GM19467 (cell line): ENCODE results near the gene HLA-DMB.
"Not testable (repeated sequence)": the region's sequence is repeated elsewhere in the genome, so short reads cannot be mapped to it uniquely, and the experiment has no call there.

Experiments
- ATAC-seq: cut with Tn5 transposase; IDR thresholded peaks from one replicate; pipeline ENCODE4 v1.9.1; 2021; ENCODE audit warnings: mild to moderate bottlenecking, moderate library complexity; ENCODE audit not compliant: unreplicated experiment

The HLA-DMB gene

DNA sequence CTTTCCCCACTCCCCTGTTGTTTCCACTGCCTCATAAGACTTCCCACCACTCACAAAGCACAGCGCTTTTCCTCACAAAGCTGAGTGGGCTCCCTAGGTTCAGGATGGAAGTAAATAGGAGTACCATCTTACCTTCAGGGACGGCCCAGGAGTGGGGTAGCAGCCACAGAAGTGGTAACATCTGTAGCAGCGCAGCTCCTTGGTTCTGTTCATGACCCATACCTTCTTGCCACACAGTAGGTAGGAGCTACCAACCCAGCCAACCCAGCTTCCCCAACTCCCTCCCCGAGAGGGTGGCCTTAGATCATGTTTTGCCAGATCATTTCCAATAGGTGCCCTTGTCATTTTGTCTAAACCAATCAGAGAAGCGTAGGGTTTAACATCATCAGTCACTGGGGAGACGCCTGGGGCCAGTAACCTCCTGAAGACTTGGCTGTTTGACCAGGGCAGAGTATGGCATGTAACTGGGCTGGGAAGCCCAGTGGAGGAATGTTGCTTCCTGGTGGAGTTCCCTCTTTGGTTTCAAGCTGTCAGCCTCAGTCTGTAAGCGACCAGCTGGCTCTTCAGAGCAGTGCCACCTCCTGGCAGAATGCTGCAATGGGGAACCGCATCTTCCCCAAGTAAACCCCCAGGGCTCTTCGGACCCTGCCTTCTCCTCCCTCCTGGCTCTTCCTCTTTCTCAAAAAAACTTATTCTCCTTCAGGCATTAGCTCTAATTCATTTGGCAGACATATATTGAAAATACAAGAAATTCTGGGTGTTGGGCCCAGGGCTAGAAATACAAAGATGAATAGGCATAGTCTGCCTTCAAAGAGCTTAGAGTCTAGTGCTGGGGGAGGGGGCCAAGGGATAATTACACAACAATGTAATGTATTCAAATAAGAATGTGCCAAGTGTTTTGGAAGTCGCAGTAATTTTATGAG lies 12.2 kb upstream of the HLA-DMB start, which contains the start of gene HLA-DMA:
TSS of gene HLA-DMA (minus strand) at position 281 of the 923 bp plus-strand sequence. CDS start at position 220, 61 bp downstream.
- peak; percentile 76 for ATAC-seq

GRCh38 chr6:32950449-32950848 lies 9.6 kb upstream of the HLA-DMB start:
- no peak for ATAC-seq

- no peak for ATAC-seq
These were observed 9.2 kb upstream of the HLA-DMB start for GRCh38 chr6:32950010-32950409.

DNA sequence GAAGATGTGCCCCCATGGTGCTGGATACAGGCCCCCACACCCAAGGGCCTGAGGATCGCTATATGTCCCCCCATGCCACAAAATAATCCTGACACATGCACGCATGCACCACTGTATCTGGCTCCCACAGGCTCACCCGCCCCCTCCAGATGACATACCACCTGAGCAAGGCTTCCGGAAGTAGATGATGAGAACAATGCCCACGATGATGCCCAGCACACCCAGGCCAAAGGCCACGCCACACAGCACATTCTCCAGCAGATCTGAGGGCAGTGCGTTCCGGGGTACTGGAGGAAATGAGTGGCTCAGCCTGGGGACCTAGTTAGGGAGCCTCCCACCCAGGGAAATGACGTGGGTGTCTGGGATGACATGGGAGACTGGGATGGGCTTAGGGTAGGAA lies 8.3 kb upstream of the HLA-DMB start:
- no peak for ATAC-seq

DNA sequence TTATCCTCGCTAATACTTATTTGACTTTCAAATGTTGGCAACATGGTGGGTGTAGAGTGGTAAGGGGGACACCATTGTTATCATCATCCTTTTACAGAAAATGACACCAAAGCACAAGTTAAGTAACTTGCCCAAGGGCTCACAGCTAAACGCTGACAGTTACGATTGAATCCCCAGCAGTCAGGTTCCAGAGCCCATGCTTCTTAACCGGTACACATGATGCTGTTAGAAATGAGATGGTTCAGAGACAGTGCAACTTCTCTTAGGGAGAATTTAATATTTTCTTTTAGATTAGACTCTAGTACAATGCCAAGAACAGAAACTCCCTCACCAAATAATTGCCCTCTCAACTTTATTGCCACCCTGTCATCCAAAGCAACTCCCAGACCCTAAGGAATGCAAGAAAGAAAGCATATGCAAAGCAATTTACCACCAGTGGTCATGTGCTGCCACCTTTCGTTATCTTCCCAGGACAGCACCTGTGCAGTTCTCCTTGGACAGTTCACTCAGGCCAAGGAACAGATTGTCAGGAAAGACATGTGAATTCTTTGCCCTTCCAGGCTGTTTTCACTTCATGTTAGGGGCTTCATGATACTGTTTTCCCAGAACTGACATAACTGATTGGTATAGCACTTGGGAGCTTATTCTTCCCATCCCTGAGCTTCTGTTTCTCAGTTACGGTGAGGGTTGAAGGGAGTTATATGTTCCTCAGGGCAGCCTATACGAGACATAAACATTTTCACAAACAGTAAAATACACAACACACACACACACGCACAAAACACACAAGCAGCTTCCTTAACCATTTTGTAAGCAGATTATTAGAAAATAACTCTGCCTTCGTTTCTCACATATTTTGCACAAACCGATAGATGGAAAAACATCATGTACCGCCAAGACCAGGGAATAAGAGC lies 7.0 kb upstream of the HLA-DMB start:
- ATAC-seq: no peak

DNA sequence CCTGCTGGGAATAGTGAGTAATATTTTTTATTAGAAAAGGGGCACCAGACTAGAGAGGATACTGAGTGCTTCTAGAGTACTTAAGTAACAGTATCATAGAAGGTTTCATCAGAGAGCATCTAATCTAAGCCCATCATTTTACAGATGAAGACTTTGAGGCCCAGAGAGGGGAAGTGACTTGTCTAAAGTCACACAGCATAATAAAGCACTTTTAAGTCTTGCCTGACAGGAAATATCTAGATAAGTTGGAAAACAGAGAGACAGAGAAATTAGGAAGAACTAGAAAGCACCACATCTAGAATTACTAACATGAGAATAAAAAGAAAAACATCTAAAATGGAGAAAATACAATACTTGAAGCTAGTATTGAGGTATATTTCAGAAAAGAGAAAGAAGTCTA lies 6.1 kb upstream of the HLA-DMB start:
- no peak for ATAC-seq

- no peak for ATAC-seq
These were observed 5.1 kb upstream of the HLA-DMB start for GRCh38 chr6:32945953-32946352.

GRCh38 chr6:32945108-32945760 lies 4.4 kb upstream of the HLA-DMB start:
- ATAC-seq: no peak

GRCh38 chr6:32943864-32944649 lies 3.2 kb upstream of the HLA-DMB start:
- peak; percentile 30 for ATAC-seq

DNA sequence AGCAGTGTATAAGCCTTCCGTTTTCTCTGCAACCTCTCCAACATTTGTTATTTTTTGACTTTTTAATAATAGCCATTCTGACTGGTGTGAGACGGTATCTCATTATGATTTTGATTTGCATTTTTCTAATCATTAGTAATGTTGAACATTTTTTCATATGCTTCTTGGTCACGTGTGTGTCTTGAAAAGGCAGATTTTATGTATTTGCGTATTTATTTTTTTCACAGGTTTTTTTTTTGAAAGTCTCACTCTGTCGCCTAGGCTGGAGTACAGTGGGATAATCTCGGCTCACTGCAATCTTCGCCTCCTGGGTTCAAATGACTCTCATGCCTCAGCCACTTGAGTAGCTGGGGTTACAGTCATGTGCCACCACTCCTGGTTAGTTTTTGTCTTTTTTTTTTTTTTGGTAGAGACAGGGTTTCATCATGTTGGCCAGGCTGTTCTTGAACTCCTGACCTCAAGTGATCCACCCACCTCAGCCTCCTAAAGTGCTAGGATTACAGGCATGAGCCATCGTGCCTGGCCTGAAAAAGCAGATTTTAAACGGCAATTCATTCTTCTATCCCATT lies 1.8 kb upstream of the HLA-DMB start:
- ATAC-seq: not testable (repeated sequence)

DNA sequence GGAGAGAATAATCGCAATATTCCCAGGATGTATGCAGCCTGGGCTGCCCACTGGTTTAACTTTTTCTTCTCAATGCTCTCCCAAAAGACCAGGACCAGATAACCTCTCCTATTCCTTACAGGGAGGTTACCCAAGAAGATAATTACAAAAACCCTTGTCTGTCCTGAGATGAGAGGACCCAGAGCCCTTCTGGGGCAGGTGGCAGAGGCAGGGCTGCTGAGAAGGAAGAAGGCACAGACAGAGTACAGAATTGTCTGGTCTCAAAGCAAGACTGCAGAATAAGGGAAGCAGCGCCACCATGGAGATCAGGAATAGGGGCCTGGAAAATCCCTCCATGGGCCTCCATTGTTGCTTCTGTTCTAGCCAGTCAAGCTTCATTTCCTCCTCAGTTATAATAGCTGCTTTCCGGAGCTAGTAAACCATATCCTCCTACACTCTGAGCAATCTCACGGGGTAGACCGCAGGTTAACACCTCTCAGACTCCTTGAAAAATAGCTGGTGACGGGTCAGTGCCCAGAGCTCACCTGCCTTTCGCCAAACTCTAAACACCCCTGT lies 463 bp upstream of the HLA-DMB start:
- ATAC-seq: peak; percentile 41

GRCh38 chr6:32938494-32938893 lies 2.3 kb downstream of the HLA-DMB start:
- no peak for ATAC-seq

- no peak for ATAC-seq
These were observed 3.6 kb downstream of the HLA-DMB start for GRCh38 chr6:32937230-32937633.

GRCh38 chr6:32936239-32937152 lies 4.3 kb downstream of the HLA-DMB start:
- no peak for ATAC-seq

GRCh38 chr6:32935551-32936238 lies 5.1 kb downstream of the HLA-DMB start:
- ATAC-seq: no peak

GRCh38 chr6:32933661-32934085 lies 7.2 kb downstream of the HLA-DMB start:
- no peak for ATAC-seq

- no peak for ATAC-seq
These were observed 8.5 kb downstream of the HLA-DMB start for GRCh38 chr6:32932132-32932868.
